Activated naive CD4-positive, alpha-beta T cell treated with anti-CD3 and anti-CD28 coated beads, Interleukin-2, amount 10 ng/mL, durations not matched to agents 7 days and 5 days (primary cell): Measurements from ENCODE around the gene ARHGAP32.

ENCODE experiments used
- CTCF ChIA-PET: fragments of 350-600 bp; sonication (Branson Sonifier 250); formaldehyde crosslinking; loops from one replicate; lab custom pipeline; 2021; ENCODE audit warnings: antibody characterized with exemption; lab: Charles Lee
- DNase-seq: peaks from one replicate; pipeline ENCODE4 v3.0.0-alpha.2; 2020
- H3K27ac Mint-ChIP-seq: one replicate; pipeline ENCODE4 v1.8.0; 2021; ENCODE audit warnings: mild to moderate bottlenecking, moderate library complexity, mixed read lengths
- H3K27me3 Mint-ChIP-seq: one replicate; pipeline ENCODE4 v1.8.0; 2021; ENCODE audit warnings: mild to moderate bottlenecking, mixed read lengths
- H3K36me3 Mint-ChIP-seq: one replicate; pipeline ENCODE4 v1.8.0; 2021; ENCODE audit warnings: mixed read lengths
- H3K4me1 Mint-ChIP-seq: one replicate; pipeline ENCODE4 v1.8.0; 2021; ENCODE audit warnings: mixed read lengths
- H3K4me3 Mint-ChIP-seq: one replicate; pipeline ENCODE4 v1.8.0; 2021; ENCODE audit warnings: mild to moderate bottlenecking, moderate library complexity, mixed read lengths
- H3K9me3 Mint-ChIP-seq: one replicate; pipeline ENCODE4 v1.8.0; 2021; ENCODE audit warnings: mixed read lengths

The ARHGAP32 gene

DNA sequence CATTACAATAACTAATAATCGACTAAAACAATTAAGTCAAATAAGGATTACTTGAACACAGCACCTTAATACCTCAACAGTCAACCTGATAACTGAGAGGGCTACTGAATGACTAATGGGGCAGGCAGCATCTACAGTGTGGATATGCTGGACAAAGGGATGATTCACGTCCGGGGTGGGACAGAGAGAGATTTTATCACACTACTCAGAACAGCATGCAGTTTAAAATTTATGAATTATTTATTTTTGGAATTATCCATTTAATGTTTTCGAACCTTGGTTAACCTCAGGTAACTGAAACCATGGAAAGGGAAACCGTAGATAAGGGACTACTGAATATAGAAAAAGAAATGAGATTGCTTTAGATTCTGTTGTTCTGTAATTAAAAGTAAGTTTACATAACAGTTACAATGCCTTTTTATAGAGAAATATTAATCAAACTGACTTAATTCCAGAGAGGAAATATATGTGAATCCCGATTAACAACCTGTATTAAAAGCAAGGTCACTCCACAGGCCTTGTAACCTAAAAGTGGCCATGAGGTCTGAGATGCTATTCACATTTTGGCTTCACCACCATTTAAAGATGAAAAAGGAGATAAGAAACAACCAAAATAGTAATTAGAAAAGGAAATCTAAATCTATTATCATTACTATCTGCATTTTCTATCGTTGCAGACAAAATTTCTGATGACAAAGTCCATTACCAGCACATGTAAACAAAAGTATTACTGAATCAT, 130.5 kb downstream of the ARHGAP32 start:
- no peaks in the 10 kb centered on the region for H3K27me3 Mint-ChIP-seq
- no peak overlapping the region for H3K4me3 Mint-ChIP-seq
- no peak overlapping the region for H3K27ac Mint-ChIP-seq
- no peaks in the 10 kb centered on the region for H3K9me3 Mint-ChIP-seq
- H3K4me1 Mint-ChIP-seq: no peaks in the 10 kb centered on the region
- CTCF ChIA-PET: no interaction called here
- no peaks in the 10 kb centered on the region for H3K36me3 Mint-ChIP-seq
- DNase-seq: no peak

- CTCF ChIA-PET: no interaction called here
- H3K27me3 Mint-ChIP-seq: no peaks in the 10 kb centered on the region
- H3K9me3 Mint-ChIP-seq: no peaks in the 10 kb centered on the region
- no peaks in the 10 kb centered on the region for H3K4me1 Mint-ChIP-seq
- no peak overlapping the region for H3K27ac Mint-ChIP-seq
- no peak overlapping the region for H3K4me3 Mint-ChIP-seq
- DNase-seq: no peak
- no peaks in the 10 kb centered on the region for H3K36me3 Mint-ChIP-seq
Measured at GRCh38 chr11:129056916-129057315, 135.2 kb downstream of the ARHGAP32 start.

- CTCF ChIA-PET: no interaction called here
- Mint-ChIP-seq H3K4me1 (no peaks in the 10 kb centered on the region), H3K4me3 (no peak overlapping the region), H3K36me3 (no peaks in the 10 kb centered on the region), H3K9me3 (no peaks in the 10 kb centered on the region), H3K27me3 (no peaks in the 10 kb centered on the region), H3K27ac (no peak overlapping the region)
- DNase-seq: no peak
Measured at GRCh38 chr11:129055196-129055595, 136.9 kb downstream of the ARHGAP32 start.

DNA sequence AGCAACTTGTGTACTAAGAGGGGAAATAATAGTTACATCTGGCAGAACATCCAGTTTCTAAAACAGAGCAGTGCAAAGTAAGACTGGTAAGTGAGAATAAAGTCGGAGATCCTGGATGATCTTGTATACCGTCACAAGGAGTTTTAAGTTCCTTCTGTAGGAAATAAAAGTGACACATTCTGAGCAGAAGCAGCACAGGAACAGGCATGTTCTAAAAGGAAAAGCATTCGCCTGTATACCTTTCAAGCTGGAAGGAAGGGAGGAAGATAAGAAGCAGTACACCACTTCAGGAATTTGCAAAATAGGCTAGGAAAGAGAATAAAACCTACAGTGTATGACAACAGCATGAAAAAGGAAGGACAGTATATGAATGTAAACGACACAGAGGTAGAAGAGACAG, 143.2 kb downstream of the ARHGAP32 start:
- DNase-seq: no peak
- H3K4me3 Mint-ChIP-seq: no peak overlapping the region
- no peak overlapping the region for H3K27ac Mint-ChIP-seq
- no peaks in the 10 kb centered on the region for H3K9me3 Mint-ChIP-seq
- H3K36me3 Mint-ChIP-seq: no peaks in the 10 kb centered on the region
- H3K27me3 Mint-ChIP-seq: no peaks in the 10 kb centered on the region
- H3K4me1 Mint-ChIP-seq: no peaks in the 10 kb centered on the region
- CTCF ChIA-PET: no interaction called here

- Mint-ChIP-seq H3K9me3 (no peaks in the 10 kb centered on the region), H3K4me3 (no peak overlapping the region), H3K4me1 (no peaks in the 10 kb centered on the region), H3K36me3 (no peaks in the 10 kb centered on the region), H3K27ac (no peak overlapping the region), H3K27me3 (peaks cover 4% of the 10 kb centered on the region)
- DNase-seq: no peak
- CTCF ChIA-PET: no interaction called here
Measured at GRCh38 chr11:129045150-129045549, 147.0 kb downstream of the ARHGAP32 start.

GRCh38 chr11:129042503-129042902, 149.6 kb downstream of the ARHGAP32 start:
- Mint-ChIP-seq H3K36me3 (no peaks in the 10 kb centered on the region), H3K4me3 (no peak overlapping the region), H3K27ac (no peak overlapping the region), H3K9me3 (no peaks in the 10 kb centered on the region), H3K4me1 (no peaks in the 10 kb centered on the region), H3K27me3 (peaks cover 4% of the 10 kb centered on the region)
- CTCF ChIA-PET: no interaction called here
- DNase-seq: no peak

- no peak overlapping the region for H3K4me3 Mint-ChIP-seq
- CTCF ChIA-PET: no interaction called here
- H3K9me3 Mint-ChIP-seq: no peaks in the 10 kb centered on the region
- H3K27me3 Mint-ChIP-seq: peaks cover 4% of the 10 kb centered on the region
- no peak for DNase-seq
- H3K27ac Mint-ChIP-seq: no peak overlapping the region
- H3K36me3 Mint-ChIP-seq: no peaks in the 10 kb centered on the region
- no peaks in the 10 kb centered on the region for H3K4me1 Mint-ChIP-seq
Measured at GRCh38 chr11:129041611-129042018, 150.5 kb downstream of the ARHGAP32 start.

GRCh38 chr11:129040934-129041333, 151.2 kb downstream of the ARHGAP32 start:
- H3K36me3 Mint-ChIP-seq: no peaks in the 10 kb centered on the region
- no peaks in the 10 kb centered on the region for H3K9me3 Mint-ChIP-seq
- H3K4me3 Mint-ChIP-seq: no peak overlapping the region
- no peaks in the 10 kb centered on the region for H3K4me1 Mint-ChIP-seq
- CTCF ChIA-PET: no interaction called here
- H3K27ac Mint-ChIP-seq: no peak overlapping the region
- H3K27me3 Mint-ChIP-seq: peaks cover 4% of the 10 kb centered on the region
- no peak for DNase-seq

- Mint-ChIP-seq H3K27me3 (no peaks in the 10 kb centered on the region), H3K4me3 (no peak overlapping the region), H3K36me3 (no peaks in the 10 kb centered on the region), H3K9me3 (no peaks in the 10 kb centered on the region), H3K27ac (no peak overlapping the region), H3K4me1 (no peaks in the 10 kb centered on the region)
- no peak for DNase-seq
- CTCF ChIA-PET: no interaction called here
Measured at GRCh38 chr11:129035244-129035643, 156.9 kb downstream of the ARHGAP32 start.

DNA sequence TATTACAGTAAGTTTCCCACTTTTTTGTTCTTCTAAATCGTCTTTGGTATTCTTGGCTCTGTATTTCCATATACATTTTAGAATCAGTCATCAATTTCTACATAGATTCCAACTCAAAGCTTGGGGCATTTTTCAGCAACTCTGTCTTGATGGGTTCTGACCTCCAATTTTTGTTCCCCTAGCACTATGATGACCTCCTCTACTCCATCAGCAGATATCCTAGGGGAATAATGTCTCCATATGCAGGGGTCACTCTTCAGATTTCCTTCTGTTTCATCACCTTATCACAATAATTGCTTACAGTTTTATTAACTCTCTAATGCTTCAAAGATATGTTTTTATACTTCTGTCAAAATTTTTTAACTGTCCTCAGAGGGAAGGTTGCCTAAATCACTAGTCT, 158.1 kb downstream of the ARHGAP32 start:
- Mint-ChIP-seq H3K9me3 (no peaks in the 10 kb centered on the region), H3K4me3 (no peak overlapping the region), H3K27me3 (no peaks in the 10 kb centered on the region), H3K4me1 (no peaks in the 10 kb centered on the region), H3K36me3 (no peaks in the 10 kb centered on the region), H3K27ac (no peak overlapping the region)
- DNase-seq: no peak
- CTCF ChIA-PET: no interaction called here

DNA sequence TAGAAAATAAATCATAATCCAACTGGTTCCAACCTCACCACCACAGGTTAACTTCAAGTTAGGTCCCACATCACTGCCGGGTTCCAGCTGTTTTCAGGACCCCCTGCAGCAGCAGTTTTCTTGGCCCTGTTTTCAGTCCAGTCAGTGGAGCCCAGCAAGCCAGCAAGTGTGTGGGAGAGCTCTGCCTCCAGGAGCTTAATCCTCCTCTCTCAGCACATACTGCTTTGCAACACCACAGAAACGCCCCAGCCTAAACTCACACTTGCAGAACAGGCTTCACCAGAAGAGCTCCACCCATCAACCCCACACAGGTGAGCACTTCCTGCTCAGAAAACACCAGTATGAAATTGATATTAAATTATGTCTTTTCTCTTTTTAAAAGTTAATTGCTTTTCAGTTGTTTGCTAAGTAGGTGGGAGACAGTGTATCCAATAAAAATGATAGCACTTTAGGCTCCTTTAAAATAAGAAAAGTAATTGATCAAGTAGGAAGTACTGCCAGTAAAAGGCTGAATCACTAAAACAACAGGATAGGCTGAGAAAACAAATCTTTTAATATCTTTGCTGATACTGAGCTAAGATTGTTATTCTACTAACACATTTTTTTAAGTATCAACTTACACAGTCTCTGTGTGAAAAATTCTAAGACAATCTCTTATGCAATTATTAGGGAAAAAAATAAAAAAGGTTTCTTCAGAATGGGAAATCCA, 168.0 kb downstream of the ARHGAP32 start:
- Mint-ChIP-seq H3K4me3 (no peak overlapping the region), H3K36me3 (no peaks in the 10 kb centered on the region), H3K4me1 (peaks cover 19% of the 10 kb centered on the region), H3K27me3 (peaks cover 4% of the 10 kb centered on the region), H3K27ac (peak overlapping the region; percentile 76), H3K9me3 (no peaks in the 10 kb centered on the region)
- peak; percentile 37 for DNase-seq
- CTCF ChIA-PET: no interaction called here

GRCh38 chr11:129021295-129021694, 170.8 kb downstream of the ARHGAP32 start:
- Mint-ChIP-seq H3K27me3 (peaks cover 4% of the 10 kb centered on the region), H3K9me3 (no peaks in the 10 kb centered on the region), H3K27ac (no peak overlapping the region), H3K4me1 (peaks cover 19% of the 10 kb centered on the region), H3K36me3 (no peaks in the 10 kb centered on the region), H3K4me3 (no peak overlapping the region)
- CTCF ChIA-PET: interaction anchor here (1.5 kb wide), 1 partner anchor 9 kb away, joined by 4 read pairs; no protein-coding TSS in a partner anchor
- DNase-seq: no peak

DNA sequence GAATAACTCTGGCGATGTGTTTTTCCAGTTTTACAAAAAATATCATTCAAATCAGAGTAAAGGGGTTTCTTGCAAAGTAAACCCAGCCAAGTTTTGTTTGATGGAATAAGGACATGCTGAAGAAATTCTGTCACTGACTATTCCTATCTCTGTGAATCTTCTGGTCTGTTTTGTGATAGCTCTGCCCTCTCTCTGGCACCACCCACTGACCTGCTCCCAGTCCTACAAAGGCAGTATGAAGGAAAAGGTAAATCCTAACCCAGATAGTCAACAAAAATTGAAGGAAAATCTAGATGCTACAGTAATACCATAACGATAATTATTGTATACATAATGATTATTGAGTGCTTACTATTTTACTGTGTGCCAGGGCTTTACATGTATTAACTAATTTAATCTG, 173.1 kb downstream of the ARHGAP32 start:
- Mint-ChIP-seq H3K27ac (no peak overlapping the region), H3K9me3 (no peaks in the 10 kb centered on the region), H3K4me3 (no peak overlapping the region), H3K27me3 (peaks cover 3% of the 10 kb centered on the region), H3K36me3 (no peaks in the 10 kb centered on the region), H3K4me1 (peaks cover 16% of the 10 kb centered on the region)
- DNase-seq: no peak
- CTCF ChIA-PET: no interaction called here

DNA sequence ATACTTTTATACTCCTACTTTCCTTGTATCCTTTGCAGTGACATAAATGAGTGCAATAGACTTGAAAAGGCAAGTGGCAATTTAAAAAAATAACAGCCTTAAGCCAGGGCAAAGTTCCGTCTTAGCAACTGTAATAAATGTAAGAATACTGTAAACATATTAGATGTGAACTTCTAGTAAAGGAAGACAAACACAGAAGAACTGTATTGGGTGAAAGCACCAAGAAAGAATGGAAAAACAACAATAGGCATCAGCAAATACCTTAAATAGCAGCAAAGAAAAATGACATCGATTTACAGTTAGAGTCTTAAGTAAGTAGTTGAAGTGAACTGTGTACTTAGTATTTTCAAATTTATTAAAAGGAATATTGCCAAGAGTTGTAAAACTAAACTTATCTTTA, 174.0 kb downstream of the ARHGAP32 start:
- Mint-ChIP-seq H3K27ac (no peak overlapping the region), H3K36me3 (no peaks in the 10 kb centered on the region), H3K4me1 (peaks cover 12% of the 10 kb centered on the region), H3K9me3 (no peaks in the 10 kb centered on the region), H3K27me3 (no peaks in the 10 kb centered on the region), H3K4me3 (no peak overlapping the region)
- no peak for DNase-seq
- CTCF ChIA-PET: no interaction called here
